WTC11 (cell line): ENCODE data around the gene CISH. TPM values are rescaled to one million over a fixed set of nuclear protein-coding genes. Genes with fewer than 3 reads are reported as not detected.

ENCODE experiments used
- ATAC-seq: fragments of 200-7000 bp; cut with Tn5 transposase; 2 replicates; pipeline ENCODE4 v1.10.0; 2021; ENCODE audit warnings: mild to moderate bottlenecking, moderate library complexity
- CTCF ChIA-PET: fragments of 300-600 bp; sonication (Branson Sonifier 250); formaldehyde crosslinking; loops from one replicate; lab custom pipeline; 2021; ENCODE audit warnings: antibody characterized with exemption; lab: Charles Lee
- POLR2A ChIA-PET: fragments of 350-600 bp; sonication (Branson Sonifier 250); formaldehyde crosslinking; loops from one replicate; lab custom pipeline; 2021; ENCODE audit warnings: antibody characterized with exemption; lab: Charles Lee
- DNase-seq: peaks from one replicate; pipeline ENCODE4 v3.0.0; 2021; ENCODE audit warnings: low spot score
- H3K27ac Mint-ChIP-seq: 2 replicates; pipeline ENCODE4 v1.8.0; 2021; ENCODE audit warnings: mixed read lengths
- H3K27me3 Mint-ChIP-seq: 2 replicates; pipeline ENCODE4 v1.8.0; 2021; ENCODE audit warnings: low read depth, mild to moderate bottlenecking, moderate library complexity, mixed read lengths
- H3K36me3 Mint-ChIP-seq: 2 replicates; pipeline ENCODE4 v1.8.0; 2021; ENCODE audit warnings: mixed read lengths
- H3K4me1 Mint-ChIP-seq: 2 replicates; pipeline ENCODE4 v1.8.0; 2022; ENCODE audit warnings: mixed read lengths
- H3K4me3 Mint-ChIP-seq: 2 replicates; pipeline ENCODE4 v1.8.0; 2021; ENCODE audit warnings: mild to moderate bottlenecking, moderate library complexity, mixed read lengths
- H3K9me3 Mint-ChIP-seq: 2 replicates; pipeline ENCODE4 v1.8.0; 2021; ENCODE audit warnings: mixed read lengths
- E2F5 ChIP-seq: sonication (generic); formaldehyde crosslinking; IDR thresholded peaks from 2 replicates; pipeline ENCODE4 v1.8.1; 2022; ENCODE audit warnings: mild to moderate bottlenecking, moderate library complexity, missing genetic modification reagents
- GTF2I ChIP-seq: fragments of 250-450 bp; sonication (Bioruptor Pico); conservative IDR thresholded peaks from 2 replicates; pipeline ENCODE4 v1.4.0; 2021; ENCODE audit warnings: mild to moderate bottlenecking
- JUN ChIP-seq: sonication (generic); formaldehyde crosslinking; IDR thresholded peaks from 2 replicates; pipeline ENCODE4 v1.8.0; 2023; ENCODE audit warnings: mild to moderate bottlenecking, missing genetic modification reagents
- SMAD4 ChIP-seq: sonication (generic); formaldehyde crosslinking; IDR thresholded peaks from 2 replicates; pipeline ENCODE4 v1.8.0; 2022; ENCODE audit warnings: mild to moderate bottlenecking, missing genetic modification reagents
- TCF7 ChIP-seq: sonication (generic); formaldehyde crosslinking; IDR thresholded peaks from 2 replicates; pipeline ENCODE4 v1.8.0; 2022; ENCODE audit warnings: mild to moderate bottlenecking, low read depth, missing genetic modification reagents, moderate library complexity
- ZBTB21 ChIP-seq: sonication (generic); formaldehyde crosslinking; IDR thresholded peaks from 2 replicates; pipeline ENCODE4 v1.8.1; 2023; ENCODE audit warnings: mild to moderate bottlenecking, missing genetic modification reagents, borderline replicate concordance
- ZNF121 ChIP-seq: sonication (generic); formaldehyde crosslinking; IDR thresholded peaks from 2 replicates; pipeline ENCODE4 v1.8.0; 2023; ENCODE audit warnings: missing genetic modification reagents
- ZNF138 ChIP-seq: sonication (generic); formaldehyde crosslinking; conservative IDR thresholded peaks from 2 replicates; pipeline ENCODE4 v1.8.1; 2022; ENCODE audit warnings: mild to moderate bottlenecking, moderate library complexity, missing genetic modification reagents
- ZNF219 ChIP-seq: sonication (generic); formaldehyde crosslinking; IDR thresholded peaks from 2 replicates; pipeline ENCODE4 v1.8.0; 2023; ENCODE audit warnings: missing genetic modification reagents, mild to moderate bottlenecking, borderline replicate concordance
- ZNF263 ChIP-seq: sonication (generic); formaldehyde crosslinking; IDR thresholded peaks from 2 replicates; pipeline ENCODE4 v1.8.1; 2022; ENCODE audit warnings: low read depth, mild to moderate bottlenecking, moderate library complexity, missing genetic modification reagents
- total RNA-seq: library from RNA; stranded (reverse); gene quantifications from 3 replicates; pipeline ENCODE4 v1.2.3, GENCODE V29; 2021
- TF ChIP-seq, protein P1 (sequence below): sonication (generic); formaldehyde crosslinking; IDR thresholded peaks from 2 replicates; pipeline ENCODE4 v1.8.1; 2023; ENCODE audit warnings: mild to moderate bottlenecking, missing genetic modification reagents, borderline replicate concordance
- TF ChIP-seq, protein P2 (sequence below): sonication (generic); formaldehyde crosslinking; IDR thresholded peaks from 2 replicates; pipeline ENCODE4 v1.8.1; 2022; ENCODE audit warnings: mild to moderate bottlenecking, missing genetic modification reagents, moderate library complexity, borderline replicate concordance
- TF ChIP-seq, protein P3 (sequence below): sonication (generic); formaldehyde crosslinking; IDR thresholded peaks from 2 replicates; pipeline ENCODE4 v1.8.1; 2023; ENCODE audit warnings: mild to moderate bottlenecking, missing genetic modification reagents

The CISH gene
- total RNA-seq, 1 experiment from 2014 or later = 2.4 TPM

- TF ChIP-seq, protein P1, sequence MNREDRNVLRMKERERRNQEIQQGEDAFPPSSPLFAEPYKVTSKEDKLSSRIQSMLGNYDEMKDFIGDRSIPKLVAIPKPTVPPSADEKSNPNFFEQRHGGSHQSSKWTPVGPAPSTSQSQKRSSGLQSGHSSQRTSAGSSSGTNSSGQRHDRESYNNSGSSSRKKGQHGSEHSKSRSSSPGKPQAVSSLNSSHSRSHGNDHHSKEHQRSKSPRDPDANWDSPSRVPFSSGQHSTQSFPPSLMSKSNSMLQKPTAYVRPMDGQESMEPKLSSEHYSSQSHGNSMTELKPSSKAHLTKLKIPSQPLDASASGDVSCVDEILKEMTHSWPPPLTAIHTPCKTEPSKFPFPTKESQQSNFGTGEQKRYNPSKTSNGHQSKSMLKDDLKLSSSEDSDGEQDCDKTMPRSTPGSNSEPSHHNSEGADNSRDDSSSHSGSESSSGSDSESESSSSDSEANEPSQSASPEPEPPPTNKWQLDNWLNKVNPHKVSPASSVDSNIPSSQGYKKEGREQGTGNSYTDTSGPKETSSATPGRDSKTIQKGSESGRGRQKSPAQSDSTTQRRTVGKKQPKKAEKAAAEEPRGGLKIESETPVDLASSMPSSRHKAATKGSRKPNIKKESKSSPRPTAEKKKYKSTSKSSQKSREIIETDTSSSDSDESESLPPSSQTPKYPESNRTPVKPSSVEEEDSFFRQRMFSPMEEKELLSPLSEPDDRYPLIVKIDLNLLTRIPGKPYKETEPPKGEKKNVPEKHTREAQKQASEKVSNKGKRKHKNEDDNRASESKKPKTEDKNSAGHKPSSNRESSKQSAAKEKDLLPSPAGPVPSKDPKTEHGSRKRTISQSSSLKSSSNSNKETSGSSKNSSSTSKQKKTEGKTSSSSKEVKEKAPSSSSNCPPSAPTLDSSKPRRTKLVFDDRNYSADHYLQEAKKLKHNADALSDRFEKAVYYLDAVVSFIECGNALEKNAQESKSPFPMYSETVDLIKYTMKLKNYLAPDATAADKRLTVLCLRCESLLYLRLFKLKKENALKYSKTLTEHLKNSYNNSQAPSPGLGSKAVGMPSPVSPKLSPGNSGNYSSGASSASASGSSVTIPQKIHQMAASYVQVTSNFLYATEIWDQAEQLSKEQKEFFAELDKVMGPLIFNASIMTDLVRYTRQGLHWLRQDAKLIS (CRISPR knock-in tag) = no peak
- TF ChIP-seq SMAD4 (CRISPR knock-in tag) (no peak), ZBTB21 (CRISPR knock-in tag) (no peak), TCF7 (CRISPR knock-in tag) (no peak)
- TF ChIP-seq, all 79 proteins: peak for 0
These were observed 33.8 kb upstream of the CISH start (continued) for GRCh38 chr3:50645378-50645777.

DNA sequence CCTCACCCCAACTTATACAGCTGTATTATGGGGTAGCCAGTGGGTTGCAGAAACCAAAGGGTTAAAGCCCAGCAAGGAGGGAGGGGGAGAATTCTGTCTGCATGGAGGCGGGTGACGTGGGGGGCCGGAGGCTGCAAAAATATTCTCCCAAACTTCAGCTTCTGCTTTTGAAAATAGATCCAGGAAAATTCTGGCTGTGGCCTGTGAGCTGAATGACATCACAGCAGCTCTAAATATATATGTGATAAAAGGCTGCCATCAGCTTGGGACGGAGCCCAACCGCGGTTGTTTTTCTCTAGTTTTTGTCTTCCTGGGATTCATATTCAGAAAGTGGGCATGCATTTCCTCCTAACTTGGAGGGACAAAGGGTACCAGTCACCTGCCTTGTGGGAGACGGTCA lies 33.0 kb upstream of the CISH start:
- no peak overlapping the region for H3K27ac Mint-ChIP-seq
- ChIA-PET POLR2A (no interaction called here), CTCF (interaction anchor here (1.3 to 2.6 kb wide), 3 partner anchors 8 to 33 kb away, joined by 3 to 10 read pairs (median 4); partner anchors contain the start of gene CISH)

DNA sequence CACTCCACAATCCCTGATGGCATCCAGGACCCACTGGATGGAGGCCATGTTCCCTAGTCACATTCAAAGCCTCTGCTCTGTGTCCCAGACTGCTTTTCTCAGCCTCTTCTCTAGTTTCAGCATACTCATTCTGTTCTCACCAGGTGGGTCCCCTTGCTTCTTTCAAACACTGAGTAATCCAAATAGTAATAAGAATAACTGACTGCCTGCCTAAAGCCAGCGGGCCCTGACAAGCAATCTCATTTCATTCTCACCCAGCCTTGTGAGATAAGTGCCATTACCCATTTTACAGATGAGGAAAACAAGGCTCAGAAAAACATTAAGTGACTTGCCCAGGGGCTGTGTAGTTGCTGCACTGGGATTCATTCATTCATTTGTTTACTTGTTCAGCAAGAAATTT lies 30.8 kb upstream of the CISH start:
- Mint-ChIP-seq H3K27ac (no peak overlapping the region), H3K27me3 (no peaks in the 10 kb centered on the region), H3K4me1 (peaks cover 24% of the 10 kb centered on the region), H3K36me3 (peaks cover 15% of the 10 kb centered on the region), H3K4me3 (no peak overlapping the region), H3K9me3 (no peaks in the 10 kb centered on the region)
- ATAC-seq (no peak), DNase-seq (no peak)
- POLR2A ChIA-PET = no interaction called here
- no peak for TF ChIP-seq ZNF263
- TF ChIP-seq JUN (CRISPR knock-in tag) = no peak
- TF ChIP-seq GTF2I (CRISPR knock-in tag) = 0 out of 2 replicates have a peak, but pooled peaks have one; percentile 56
- no peak for TF ChIP-seq E2F5 (CRISPR knock-in tag)
- TF ChIP-seq, protein P2, sequence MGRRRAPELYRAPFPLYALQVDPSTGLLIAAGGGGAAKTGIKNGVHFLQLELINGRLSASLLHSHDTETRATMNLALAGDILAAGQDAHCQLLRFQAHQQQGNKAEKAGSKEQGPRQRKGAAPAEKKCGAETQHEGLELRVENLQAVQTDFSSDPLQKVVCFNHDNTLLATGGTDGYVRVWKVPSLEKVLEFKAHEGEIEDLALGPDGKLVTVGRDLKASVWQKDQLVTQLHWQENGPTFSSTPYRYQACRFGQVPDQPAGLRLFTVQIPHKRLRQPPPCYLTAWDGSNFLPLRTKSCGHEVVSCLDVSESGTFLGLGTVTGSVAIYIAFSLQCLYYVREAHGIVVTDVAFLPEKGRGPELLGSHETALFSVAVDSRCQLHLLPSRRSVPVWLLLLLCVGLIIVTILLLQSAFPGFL (CRISPR knock-in tag) = no peak
- TF ChIP-seq, protein P3, sequence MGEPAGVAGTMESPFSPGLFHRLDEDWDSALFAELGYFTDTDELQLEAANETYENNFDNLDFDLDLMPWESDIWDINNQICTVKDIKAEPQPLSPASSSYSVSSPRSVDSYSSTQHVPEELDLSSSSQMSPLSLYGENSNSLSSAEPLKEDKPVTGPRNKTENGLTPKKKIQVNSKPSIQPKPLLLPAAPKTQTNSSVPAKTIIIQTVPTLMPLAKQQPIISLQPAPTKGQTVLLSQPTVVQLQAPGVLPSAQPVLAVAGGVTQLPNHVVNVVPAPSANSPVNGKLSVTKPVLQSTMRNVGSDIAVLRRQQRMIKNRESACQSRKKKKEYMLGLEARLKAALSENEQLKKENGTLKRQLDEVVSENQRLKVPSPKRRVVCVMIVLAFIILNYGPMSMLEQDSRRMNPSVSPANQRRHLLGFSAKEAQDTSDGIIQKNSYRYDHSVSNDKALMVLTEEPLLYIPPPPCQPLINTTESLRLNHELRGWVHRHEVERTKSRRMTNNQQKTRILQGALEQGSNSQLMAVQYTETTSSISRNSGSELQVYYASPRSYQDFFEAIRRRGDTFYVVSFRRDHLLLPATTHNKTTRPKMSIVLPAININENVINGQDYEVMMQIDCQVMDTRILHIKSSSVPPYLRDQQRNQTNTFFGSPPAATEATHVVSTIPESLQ (CRISPR knock-in tag) = no peak
- CTCF ChIA-PET = interaction anchor here (2.6 kb wide), 1 partner anchor 11 kb away, joined by 10 read pairs; no protein-coding TSS in a partner anchor

More for the DNA sequence above, 33.0 kb upstream of the CISH start:
- TF ChIP-seq, protein P3 (CRISPR knock-in tag) = no peak
- TF ChIP-seq ZNF138 (CRISPR knock-in tag) (no peak), ZNF121 (CRISPR knock-in tag) (no peak), ZNF219 (CRISPR knock-in tag) (no peak)
- peaks cover 21% of the 10 kb centered on the region for H3K4me1 Mint-ChIP-seq
- H3K9me3 Mint-ChIP-seq = no peaks in the 10 kb centered on the region
- no peak overlapping the region for H3K4me3 Mint-ChIP-seq
- DNase-seq (no peak), ATAC-seq (no peak)
- H3K27me3 Mint-ChIP-seq = no peaks in the 10 kb centered on the region
- peaks cover 15% of the 10 kb centered on the region for H3K36me3 Mint-ChIP-seq
